IPS-NIHi7 (cell line): Measurements from ENCODE around the gene ITK.

Source experiments
- DNase-seq: peaks from one replicate; pipeline ENCODE4 v3.0.0; 2012; ENCODE audit warnings: mixed read lengths; ENCODE audit errors: extremely low spot score

Gene ITK

DNA sequence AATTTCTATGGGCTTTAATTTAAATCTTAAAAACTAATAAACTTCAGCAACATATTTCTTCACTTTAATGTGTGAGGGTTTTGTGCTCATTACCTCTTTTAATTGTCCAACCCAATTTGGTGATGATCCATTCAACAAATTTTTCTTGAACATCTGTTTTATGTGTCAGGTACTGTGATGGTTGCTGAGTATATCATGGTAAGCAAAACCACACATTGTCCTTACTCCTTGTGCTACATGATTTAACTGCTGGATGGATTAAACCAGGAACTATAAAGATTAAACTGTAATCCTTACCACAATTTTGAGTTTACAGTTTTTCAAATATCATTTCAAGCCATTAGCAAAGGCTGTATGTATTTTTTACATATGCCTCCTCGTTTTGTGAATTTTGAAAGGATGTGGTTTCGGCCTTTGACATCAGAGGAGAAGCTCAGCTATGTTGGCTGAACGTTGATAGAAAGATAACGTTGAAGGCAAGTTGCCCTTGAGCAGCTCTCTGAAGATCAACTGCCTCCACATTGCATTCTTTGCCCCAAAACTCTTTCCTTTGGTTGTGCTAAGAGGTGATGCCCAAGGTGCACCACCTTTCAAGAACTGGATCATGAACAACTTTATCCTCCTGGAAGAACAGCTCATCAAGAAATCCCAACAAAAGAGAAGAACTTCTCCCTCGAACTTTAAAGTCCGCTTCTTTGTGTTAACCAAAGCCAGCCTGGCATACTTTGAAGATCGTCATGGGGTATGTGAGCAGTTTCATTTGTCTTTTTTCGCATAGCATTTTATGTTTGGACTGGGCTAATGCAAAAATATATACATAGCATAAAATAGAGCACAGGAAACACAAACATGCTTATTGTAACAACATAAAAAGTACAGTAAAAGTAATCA, at the start of gene ITK:
ITK (plus strand) TSS at position 467 of the 891 bp plus-strand sequence; CDS start at position 605, 138 bp downstream.
- DNase-seq = no peak

- no peak for DNase-seq
These were observed 49.7 kb upstream of the ITK start for GRCh38 chr5:157130925-157131324.

- no peak for DNase-seq
These were observed 48.4 kb upstream of the ITK start for GRCh38 chr5:157132281-157132612.

DNA sequence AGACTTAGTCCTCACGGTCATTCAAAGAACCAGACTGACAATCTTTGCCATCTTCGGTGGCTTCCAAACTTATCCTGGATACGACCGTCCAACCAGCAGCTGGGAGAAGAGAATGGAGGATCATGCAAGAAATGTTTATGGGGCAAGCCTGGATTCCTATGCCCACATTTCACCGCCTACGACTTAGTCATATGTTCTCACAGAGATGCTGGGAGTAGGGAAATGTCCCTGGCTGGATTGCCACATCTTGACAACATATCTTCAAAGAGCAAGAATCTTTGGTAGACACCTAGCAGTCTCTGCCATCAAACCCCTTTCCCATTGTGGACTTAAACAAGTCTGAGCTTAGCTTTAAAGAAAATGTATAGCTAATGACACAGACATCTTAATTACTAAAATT, 42.9 kb upstream of the ITK start:
- DNase-seq = no peak

GRCh38 chr5:157142317-157143126, 38.1 kb upstream of the ITK start, which contains the start of gene MED7:
Gene MED7 (minus strand): TSS chr5:157142865. CDS start chr5:157139431, 3,434 bp downstream.
- DNase-seq = peak; percentile 98

- DNase-seq = peak; percentile 46
These were observed 37.3 kb upstream of the ITK start for GRCh38 chr5:157143127-157143971.

GRCh38 chr5:157148734-157149615, 31.7 kb upstream of the ITK start:
- DNase-seq = peak; percentile 70

- no peak for DNase-seq
These were observed 29.6 kb upstream of the ITK start for GRCh38 chr5:157150995-157151394.

GRCh38 chr5:157155297-157155696, 25.3 kb upstream of the ITK start:
- no peak for DNase-seq

GRCh38 chr5:157157293-157157891, 23.2 kb upstream of the ITK start:
- no peak for DNase-seq

- no peak for DNase-seq
These were observed 21.4 kb upstream of the ITK start for GRCh38 chr5:157159209-157159751.

DNA sequence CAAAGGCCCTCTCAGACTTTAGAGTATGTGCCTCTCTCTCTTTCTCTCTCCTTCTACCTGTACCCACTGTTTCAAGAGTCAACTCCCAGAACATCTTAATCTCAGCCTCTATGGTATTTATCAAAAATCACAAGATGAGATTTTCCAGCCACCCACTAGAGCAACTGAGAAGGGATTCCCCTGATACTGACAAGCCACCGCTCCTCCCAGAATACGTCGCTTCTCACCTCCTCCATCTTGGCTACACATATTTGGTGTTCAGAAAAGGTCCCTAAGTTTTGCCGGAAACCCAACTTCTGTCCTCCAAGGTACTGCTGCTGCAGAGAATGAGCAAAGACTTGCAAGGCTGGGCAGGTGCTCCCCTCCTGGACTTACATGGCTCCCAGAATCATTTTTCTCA, 20.6 kb upstream of the ITK start:
- DNase-seq = no peak

DNA sequence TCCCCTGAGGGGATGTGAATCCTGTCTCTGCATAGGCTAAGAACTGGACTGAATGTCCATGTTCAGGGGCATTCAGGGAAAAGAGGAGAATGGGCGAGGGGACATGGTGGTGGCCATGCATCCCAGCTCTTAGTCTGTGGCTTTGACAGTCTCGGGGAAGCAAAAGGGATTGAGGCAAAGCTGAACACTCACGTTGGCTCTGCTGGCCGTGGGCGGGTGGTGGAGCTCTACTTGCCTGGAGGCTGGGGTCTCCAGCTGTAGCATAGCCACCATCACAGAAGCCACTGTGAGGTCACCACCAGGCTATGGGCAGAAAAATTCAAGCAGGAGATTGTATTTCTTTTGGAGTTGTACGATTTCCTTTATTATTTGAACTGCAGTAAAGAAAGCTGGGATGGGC, 18.6 kb upstream of the ITK start:
- no peak for DNase-seq

DNA sequence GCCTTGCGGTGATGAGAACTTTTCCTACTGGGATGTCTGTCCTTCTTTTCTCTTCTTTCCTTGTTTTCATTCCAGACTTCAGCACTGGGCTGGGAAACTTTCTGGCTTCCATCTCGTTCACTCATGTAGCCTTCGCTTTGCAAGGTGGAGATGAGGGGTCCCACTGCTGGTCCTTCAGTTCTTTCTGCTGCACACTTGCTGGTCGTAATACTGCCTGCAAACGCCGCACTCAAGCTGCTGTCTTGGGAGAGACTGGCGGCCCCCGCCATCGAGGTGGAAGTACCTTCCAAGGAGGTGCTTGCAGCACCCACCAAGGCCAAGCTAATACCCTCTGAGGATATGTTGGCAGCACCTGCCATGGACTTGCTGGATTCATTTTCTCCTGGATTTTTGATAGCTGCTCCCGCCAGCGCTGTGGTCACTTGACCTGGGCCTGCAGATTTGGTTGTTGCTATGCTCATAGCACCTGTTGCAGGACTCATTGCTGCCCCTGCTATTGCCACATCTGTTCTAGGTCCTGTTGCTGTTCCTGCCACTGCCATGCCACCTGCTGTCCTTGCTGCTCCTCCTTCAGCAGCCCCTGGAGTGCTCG, 17.6 kb upstream of the ITK start:
- DNase-seq = no peak

DNA sequence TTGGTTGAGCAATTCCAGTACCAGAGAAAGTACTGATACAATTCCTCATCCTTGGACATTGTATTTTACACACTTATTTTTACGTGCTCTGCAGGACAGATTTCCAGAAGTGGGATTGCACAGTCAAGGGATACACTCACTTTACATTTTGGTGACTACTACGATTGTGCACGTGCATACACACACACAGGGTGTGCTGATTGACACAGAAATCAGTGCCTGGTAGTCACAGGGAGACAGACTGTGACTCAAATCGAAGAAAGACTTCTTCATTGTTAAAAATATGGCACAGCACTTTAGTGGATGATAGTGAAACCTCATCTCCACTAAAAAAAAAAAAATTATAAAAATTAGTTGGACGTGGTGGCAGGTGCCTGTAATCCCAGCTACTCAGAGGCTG, 16.1 kb upstream of the ITK start:
- no peak for DNase-seq

GRCh38 chr5:157165261-157165660, 15.4 kb upstream of the ITK start:
- DNase-seq = no peak

DNA sequence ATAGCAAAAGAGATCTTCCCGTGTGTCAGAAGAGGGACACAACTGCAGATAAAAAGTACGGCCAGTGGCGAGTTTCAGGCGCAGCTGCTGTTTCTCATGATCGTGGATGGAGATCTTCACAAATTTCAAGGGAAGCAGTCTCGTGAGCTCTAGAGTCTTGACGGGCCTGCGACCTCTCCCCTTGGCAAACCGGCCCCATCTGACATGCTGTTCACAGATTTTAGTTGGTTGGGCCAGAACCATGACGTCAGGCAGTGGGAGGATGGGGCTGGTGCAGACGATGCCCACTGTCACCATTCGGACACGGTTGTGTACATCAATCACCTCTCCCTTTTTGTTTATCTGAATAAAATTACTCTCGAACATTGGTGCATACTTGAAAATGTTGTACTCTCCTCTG, 15.0 kb upstream of the ITK start:
- no peak for DNase-seq

DNA sequence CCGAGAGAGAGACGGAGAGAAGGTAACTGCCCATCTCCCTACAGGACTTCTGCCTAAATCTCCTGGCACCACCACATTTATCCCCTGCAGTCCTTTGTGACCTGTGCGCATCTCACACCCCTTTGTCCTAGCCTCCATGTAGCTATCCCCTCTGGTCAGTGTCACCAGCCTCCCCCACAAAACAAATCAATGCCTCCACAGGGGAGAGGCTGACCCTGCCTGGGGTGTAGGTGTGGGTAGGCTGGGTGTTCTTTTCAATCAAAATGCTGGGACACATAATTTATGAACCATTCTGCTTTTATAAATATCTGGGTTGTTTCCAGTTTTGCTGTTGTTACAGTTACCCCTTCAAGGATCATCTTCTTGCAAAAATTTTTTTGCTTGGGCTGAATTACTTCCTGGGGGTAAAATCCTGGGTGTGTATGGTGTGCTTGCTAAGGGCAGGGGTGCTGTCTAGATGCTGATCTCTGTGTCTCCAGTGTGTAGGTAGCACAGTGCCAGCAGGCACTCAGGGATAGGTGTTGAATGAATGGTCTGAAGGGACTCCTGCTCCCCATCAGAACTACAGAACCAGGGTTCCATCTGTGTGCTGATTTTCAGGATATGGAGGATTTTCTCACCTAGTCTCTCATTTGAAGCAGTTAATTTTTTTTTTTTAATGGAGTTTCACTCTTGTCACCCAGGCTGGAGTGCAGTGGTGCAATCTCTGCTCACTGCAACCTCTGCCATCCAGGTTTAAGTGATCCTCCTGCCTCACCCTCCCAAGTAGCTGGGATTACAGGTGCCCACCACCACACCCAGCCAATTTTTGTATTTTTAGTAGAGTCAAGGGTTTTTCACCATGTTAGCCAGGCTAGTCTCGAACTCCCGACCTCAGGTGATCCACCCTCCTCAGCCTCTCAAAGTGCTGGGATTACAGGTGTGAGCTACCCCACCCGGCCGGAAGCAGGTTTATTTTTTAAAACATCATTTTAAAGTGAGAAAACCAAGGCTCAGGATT, 14.1 kb upstream of the ITK start, which contains the start of gene GARIN3:
GARIN3 (minus strand) TSS at position 51 of the 1,000 bp plus-strand sequence. CDS start 96 bp downstream, outside the sequence.
- no peak for DNase-seq
